GM19455 (cell line): ENCODE measurements around the gene RFTN1.
A peak's percentile ranks its signal among the peaks of the same experiment; 100 is the strongest.

Experiments used
- ATAC-seq: cut with Tn5 transposase; IDR thresholded peaks from one replicate; pipeline ENCODE4 v1.9.1; 2021; ENCODE audit not compliant: unreplicated experiment

Gene RFTN1

DNA sequence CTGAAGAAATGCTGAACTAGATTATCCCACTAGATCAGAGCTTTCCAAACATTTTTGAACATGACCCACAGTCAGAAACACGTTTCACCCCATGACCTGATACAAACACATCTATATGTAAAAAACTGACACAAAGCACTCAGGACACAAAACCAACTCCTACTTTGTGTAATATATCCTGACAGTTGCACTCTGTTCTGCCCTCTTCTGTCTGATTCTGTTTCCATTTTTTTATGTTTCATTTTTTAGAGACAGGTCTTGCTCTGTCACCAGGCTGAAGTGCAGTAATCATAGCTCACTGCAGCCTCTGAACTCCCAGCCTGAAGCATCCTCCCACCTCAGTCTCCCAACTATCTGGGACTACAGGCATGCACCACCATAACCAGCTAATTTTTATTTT lies 15.8 kb upstream of the RFTN1 start:
- no peak for ATAC-seq

DNA sequence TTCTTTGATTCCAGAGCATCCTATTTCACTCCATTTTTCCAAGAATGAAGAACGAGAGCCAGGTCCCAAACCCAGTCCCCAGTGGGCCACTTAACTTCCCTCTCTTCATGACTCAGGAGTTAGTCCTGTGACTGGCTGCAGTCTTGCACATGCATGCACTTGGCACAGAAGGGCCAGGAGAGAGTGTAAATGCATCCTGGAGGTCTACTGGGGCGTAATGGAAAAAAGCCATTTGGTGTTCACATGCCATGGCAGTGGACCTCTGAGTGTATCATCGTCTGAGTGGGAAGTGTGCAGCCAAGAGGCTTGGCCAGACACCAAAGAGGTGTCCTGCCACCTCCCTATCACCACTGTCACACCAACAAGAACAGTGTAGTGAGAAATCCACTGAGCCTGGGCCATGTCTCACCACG lies 15.1 kb upstream of the RFTN1 start:
- no peak for ATAC-seq

DNA sequence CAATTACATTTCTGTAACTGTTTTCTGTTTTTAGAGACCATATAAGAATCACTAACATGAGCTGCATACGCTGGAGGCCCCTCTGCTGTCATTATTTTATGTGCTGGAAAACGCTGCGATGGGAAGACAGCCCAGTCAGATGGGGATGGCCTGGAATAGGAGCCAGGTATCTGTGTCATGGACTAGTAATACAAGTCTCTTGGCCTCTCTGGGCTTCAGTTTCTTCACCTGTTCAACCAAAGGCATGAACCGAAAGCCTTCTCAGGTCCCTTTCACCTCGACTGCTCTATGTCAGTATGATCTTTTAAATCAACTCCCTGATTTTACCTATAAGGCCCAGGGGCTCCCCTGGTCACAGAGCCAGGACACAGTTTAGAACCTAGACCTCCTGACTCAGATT lies 14.6 kb upstream of the RFTN1 start:
- ATAC-seq: no peak

DNA sequence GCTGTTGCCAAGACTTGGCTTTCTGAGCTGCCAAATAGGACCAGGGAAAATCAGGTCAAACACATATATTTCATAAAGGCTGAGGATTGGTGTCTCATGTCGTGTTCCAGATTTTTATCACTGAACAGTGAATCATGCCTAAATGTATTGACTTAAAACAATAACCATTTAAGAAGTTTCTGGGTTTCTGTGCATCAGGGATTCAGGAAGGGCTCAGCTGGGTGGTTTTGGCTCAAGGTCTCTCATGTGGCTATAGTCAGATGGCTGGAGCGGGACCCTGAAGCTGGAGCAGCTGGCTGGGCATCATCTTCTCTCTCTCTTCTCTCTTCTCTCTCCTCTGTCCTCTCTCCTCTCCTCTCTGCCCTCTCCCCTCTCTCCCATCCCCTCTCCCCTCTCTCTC lies 10.7 kb upstream of the RFTN1 start:
- ATAC-seq: no peak

DNA sequence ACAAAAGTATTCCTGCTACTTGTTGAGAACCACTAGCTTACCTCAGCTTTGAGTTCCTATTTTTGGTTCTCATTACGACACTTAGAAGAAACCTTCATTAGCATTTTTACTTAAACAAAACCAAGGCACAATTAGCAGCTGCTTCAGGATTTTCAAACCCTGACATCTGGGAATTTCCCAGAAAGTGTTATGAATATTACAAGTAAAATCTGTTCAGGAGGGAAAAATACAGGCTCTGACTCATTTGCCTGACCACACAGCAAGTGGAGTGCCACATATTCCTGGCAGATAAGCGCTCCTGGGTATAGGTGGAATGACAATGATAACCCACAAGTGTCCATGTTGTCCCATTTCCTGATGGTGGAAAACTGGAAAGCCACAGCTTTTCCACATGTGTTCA lies 10.3 kb upstream of the RFTN1 start:
- no peak for ATAC-seq

DNA sequence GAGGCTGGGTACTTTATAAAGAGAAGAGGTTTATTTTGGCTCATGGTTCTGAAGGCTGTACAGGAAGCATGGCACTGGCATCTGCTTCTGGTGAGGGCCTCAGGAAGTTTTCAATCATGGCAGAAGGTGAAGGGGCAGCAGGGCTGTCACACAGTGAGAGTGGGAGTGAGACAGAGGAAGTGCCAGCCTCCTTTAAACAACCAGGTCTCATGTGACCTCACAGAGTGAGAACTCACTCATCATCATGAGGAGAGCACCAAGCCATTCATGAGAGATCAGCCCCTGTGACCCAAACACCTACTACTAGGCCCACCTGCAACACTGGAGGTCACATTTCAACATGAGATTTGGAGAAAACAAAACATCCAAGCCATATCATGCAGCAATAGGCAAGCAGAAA lies 9.3 kb upstream of the RFTN1 start:
- ATAC-seq: no peak

DNA sequence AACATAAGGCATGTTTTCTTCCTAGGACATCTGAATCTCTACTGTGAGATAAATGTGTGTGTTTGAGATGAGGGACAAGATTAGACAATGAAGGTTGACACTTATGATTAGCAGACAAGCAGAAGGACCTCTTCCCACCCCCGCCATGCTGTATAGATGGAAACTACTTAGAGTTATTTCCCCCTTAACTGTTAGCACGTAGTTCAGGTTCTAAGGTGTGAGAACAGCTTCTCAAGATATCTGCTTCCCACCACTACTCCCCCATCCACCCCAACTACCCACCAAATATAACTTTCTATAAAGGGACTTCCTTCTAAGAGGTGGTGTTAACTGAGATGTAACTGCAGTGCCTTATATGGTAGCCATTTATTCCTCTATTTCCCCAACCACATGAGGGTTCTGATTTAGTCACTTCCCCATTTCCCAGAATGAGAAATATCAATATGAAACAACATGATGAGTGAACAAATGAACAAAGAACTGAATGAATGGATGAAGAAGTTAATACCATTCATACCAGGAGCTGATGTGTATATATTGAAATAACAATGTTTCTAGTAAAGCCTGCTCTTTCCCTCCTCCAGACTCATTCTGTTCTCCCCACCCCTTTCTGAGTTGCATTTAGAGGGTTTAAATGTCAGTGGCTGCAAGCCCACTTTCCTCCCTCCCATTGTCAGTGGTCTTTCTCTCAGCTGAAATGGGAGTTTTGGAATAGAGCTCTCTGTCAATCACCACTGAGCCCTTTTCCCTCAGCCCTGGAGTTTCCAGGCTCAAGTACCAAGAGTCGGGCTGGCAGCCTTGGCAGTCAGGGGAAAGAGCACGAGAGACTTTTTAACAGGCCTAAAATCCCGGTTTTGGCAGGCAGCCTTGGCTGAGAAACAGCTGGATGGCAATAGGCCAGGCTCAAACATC lies 7.7 kb upstream of the RFTN1 start:
- ATAC-seq: peak; percentile 44

DNA sequence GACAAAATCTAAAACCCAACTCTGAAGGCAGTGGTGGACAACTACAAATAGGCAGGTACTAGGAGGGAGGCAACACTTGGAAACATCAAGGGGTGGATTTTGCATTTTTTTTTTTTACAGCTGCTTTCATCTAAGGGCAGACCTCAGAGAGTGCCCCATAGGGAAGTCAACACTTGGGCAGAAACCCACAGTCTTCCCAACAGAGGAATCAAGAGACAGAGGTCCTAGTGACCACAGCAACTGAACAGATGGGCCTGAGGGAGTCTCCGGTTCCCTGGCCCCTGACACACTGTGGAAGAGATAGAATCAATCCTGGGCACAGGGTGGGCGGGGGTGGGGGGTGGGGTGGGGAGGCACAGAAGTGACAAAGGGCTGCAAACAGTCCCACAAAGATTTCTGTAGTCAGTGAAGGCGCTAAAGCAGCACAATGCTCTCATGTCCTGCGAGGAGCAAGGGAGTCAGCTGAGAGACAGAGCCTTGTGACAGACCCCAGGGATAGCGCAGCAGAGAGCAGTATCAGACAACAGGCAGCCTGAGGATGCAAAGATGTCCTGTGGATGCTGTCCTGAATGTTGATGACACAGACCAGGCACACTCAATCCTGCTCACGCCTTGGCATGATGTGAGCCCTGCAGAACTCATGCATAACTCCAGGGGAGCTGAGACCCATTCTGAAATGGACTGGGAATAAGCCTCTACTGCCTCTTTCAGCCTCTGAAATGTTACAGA lies 6.9 kb upstream of the RFTN1 start:
- peak; percentile 5 for ATAC-seq

DNA sequence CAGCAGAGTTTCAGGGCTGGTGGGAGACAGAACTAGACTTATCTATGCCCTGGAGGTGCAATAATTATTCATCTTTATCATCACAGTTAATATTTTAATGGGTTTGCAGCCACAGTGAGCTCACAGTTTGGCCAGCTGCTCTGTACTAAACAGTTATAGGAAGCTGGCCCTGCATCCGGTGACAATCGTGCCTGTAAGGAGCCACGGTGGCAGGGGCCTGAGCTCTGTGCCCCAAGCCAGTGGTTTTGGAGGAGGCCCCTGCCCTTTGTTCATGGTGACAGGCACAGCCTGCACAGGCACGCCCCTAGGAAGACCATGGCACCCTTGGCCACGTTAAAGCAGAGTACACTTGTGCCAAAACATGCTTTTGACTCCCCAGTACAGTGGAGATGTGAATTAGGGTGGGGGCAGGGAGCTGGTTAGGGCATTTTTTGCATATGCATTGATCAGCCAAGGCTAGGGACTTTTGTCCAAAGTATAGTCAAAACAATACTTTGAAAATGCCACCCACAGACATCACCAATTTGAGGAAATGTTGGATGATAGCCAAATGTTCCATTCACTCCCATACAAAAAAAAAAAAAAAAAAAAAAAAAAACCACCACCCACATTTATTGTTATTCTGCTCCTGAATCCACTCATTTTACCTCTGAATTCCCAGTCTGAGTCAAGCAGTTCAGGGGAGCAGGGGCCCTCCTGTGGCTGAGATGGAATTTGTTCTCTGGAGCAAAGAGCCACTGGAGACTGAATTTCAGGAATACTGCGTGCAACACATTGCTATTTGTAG lies 3.4 kb upstream of the RFTN1 start:
- no peak for ATAC-seq

DNA sequence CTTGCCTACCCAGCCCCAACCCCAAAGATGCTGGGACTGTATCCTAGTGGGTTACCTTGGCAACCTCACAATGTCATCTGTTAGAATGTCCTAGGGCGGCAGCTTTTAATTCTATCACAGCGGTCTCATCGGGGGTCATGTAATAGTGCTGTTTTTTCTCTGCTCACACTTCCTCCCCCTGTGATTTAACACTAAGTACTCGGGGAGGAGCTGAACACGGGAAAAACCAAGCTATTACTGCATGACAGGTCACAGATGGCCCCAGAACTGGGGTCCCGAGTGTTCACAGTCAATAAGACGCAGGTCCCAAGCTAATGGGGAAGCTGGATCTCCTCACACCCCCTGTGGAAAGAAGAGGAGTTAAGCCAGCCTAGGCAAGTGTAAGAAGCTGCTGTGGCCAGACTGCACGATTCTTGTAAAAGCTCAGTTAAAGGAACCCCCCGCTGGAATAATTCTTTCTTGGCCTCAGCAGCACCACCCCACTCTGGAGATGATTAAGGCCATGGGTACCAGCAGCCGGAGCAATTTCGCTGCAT lies 2.5 kb upstream of the RFTN1 start:
- no peak for ATAC-seq

DNA sequence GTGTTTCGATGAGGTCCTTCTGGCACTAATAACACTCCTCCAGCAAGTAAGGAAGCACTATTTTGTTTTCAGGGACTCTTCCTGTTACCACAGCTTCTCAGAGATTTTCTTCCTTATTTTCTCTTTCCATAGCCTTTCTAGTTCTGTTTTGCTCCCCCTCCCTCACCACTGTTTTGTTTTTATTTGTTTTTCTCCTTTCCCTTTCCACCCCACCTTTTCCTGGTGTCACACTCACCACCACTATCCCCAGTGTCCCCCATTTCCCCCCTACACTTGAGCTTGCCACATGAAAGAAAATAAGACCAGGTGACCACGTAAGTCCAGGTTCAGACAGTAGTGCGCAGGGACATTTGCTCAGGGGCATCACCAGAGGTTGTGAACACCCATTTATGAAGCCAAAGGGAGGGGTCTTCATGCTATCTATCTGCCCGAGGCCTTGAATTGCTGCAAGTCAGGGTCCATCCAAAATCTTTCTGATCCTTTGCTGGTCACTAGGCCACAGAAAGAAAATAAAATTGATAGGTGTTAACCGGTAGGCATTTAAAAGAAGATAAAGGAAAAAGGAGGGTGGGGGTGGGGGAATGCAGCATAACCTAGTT lies 1.4 kb upstream of the RFTN1 start:
- ATAC-seq: no peak

DNA sequence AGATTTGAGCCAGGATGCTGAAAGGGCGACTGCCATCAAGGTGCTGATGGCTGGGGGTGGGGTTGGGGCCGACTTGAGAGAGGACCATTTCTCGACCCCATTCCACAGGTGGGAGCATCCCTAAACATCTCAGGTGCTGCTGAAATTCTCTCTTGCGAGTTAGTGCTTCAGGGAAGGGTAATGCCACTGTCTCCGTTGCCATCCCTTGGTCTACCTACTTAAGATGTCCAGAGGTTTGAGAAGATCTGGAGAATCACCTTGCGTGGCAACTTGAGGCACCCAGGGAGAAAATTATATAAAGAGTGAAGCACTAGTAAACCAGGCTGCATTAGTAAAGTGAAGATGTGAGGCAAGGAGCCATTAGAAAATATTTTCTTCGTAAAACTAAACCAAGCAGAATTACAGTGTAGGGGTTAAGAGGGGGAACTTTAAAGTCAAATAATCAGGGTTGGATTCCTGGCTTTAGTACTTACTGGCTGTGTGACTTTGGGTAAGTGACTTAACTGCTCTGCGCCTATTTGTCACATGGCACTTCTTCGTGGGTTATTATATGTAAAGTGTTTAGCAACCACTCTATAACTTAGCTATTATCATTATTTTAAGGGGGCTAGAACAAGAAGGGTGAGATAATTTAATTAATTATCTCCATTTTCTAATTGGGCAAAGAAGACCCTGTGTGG lies 662 bp upstream of the RFTN1 start:
- ATAC-seq: no peak

DNA sequence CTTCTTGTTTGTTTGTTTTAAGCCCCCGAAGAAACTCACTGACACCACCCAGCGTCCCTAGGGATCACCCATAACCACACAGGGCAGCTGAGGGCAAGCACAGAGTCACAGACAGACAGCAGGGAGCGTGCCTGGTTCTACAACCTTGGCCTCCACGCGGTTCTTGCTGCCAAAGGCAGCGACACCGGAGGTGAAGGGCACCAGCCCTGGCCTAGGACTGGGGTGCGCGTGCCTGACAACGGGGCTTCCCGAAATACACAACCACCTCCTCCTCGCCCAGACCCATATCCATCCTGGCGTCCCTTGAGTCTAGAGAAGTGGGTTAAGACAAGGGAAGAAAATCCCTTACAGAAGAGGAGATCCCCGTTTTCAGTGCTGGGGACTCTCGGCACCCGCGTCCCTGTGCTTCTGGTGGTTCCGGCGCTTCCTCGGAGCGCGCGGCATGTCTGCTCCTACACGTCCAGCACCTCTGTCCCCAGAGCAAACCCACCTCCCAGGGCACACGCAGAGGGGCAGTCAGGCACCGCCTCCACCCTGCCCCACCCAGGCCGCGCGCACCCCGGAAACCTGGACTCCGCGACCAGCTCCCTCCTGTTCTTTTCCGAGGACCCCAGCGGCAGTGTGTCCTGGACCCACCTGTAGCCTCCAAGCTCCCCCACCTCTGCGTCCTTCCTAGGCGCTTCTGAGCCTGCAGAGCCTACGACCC lies 911 bp downstream of the RFTN1 start:
- ATAC-seq: peak; percentile 21

DNA sequence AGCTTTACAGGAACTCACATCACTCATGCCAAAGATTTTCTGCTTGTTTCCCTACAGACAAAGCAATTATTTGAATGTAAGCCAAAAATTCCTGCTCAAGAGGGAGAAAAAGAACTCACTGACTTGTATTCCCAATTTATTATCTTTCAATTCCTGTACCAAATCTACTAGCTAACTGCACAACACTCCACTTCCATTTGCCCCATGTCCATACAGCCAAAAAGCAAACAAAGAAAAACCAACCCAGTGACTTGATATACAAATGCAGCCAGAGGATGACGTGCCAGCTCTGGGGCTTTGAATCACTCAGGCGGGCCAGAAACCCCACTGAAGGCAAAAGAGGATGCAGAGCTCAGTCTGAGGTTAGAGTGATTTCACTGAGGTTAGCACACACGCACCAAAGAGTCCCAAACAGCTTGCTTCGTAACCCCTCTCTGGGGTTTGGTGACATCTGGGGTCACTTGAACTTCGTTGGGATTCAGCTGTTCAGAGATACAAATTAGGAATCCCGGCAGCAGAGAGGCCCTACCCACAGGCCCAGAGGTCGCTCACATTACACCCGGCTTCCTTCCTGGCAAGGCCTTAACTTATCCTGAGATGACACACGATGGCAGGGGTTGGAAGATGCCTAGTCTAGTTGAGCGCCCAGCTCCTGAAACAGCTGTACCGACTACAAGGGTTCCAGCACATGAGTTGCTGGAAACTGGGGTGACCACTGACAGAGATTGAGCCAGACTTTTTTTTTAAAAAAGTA lies 1.6 kb downstream of the RFTN1 start:
- peak; percentile 46 for ATAC-seq

DNA sequence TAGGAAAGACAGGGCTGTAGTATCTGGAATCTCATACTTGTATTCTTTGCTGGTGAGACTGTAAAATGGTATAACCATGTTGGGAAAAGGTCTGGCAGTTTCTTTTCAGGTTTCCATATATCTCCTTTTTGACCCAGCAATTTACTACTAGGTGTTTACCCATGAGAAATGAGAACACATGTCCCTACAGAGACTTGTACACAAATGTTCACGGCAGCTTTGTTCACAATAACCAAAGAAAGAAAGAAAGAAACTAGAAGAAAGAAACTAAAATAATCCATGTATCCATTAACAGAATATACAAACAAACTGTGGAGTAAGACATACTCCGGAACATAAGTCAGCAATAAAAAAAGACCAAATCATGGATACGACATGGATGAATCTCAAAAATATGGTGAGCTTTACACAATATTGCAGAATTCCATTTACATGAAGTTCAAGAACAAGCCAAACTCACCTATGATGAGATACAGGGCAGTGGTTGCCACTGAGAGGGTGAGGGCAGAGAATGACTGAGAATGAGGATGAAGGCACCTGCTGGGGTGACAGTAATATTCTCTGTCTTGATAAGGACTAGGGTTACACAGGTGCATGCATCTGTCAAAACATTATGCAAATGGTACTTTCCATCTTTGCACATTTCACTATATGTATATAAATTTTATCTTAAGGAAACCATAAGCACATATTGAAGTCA lies 2.7 kb downstream of the RFTN1 start:
- no peak for ATAC-seq

DNA sequence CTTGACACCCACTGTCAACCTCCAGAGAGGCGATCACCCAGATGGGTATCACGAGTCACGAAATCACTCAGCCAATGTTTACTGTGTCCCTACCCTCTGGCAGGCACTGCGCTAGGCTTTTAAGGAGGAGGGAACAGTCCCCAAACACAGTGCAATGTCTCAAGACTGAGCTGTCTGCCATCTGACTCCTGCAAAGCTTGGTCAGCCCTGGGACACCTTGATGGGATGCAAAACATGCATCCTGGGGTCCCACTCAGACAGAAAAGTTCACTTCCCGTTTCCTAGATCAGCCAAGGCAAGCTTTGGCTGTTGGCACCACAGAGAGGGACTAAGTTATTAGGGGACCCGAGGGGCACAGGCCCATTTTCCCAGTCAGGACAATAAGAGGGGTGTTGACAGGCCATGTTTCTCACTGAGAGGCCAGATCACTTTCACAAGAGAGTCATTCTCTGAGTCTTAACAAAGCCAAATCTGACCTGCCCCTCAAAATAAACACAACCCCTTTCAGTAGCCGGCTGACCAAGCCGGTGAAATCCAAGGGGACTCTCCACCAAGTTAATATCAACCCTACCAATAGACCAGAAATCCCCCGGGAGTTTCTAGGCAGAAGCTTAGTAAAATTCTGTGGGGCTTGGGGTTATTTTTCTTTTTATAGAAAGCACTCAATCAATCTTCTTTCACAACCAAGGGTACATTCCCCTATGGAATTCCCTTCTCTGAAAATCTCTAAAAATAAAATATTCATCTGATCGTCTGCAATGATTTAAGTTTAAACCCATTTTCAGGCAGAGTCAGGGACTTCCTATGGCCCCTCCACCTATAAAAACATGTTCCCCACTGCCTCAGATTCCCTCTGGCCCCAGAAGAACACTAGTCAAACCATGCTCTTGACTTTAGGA lies 3.5 kb downstream of the RFTN1 start:
- ATAC-seq: no peak

DNA sequence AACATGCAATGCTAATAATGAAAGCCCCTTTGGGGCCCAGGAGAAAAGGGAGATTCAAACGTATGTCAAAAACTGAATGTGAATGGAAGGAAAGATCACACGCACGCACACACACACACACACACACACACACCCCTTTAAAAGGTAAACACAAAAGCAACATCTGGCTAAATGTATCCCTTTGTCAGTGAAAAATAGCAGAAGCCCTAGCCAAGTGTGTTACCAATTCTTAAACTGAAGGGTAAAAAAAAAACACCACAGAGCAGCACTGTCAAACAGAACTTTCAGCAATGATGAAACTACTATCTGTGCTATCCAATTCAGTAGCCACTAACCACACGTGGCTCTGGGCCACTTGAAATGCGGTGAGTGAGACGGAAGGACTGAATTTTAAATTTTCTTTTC lies 4.9 kb downstream of the RFTN1 start:
- no peak for ATAC-seq

DNA sequence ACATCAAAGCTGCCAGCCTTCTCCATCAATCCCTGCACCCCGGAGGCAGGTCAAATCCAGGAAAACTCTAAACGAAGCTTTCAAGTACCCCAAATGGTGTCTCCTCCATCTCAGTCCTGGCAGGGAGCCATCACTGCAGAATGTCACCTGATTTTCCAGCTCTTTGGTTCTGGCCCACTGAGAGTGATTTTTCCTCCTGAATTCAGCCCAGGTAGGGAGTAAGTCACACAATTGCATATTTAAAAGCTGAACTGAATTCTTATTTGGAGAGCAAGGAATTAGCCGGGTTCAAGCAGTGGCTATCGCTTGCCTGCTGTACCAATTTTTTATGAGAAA lies 5.3 kb downstream of the RFTN1 start:
- no peak for ATAC-seq
